HG03280 (cell line): ENCODE results near the gene STX3.

Source experiments
- ATAC-seq: cut with Tn5 transposase; IDR thresholded peaks from one replicate; pipeline ENCODE4 v1.9.1; 2021; ENCODE audit warnings: mild to moderate bottlenecking, moderate library complexity; ENCODE audit not compliant: unreplicated experiment

Gene STX3

GRCh38 chr11:59754859-59755700 is at the start of gene STX3:
Gene STX3 (plus strand): TSS chr11:59755376. CDS start chr11:59755606, 230 bp downstream.
- peak; percentile 71 for ATAC-seq

- no peak for ATAC-seq
Measured at GRCh38 chr11:59706518-59707285, 48.5 kb upstream of the STX3 start.

- ATAC-seq: no peak
Measured at GRCh38 chr11:59707371-59707770, 47.8 kb upstream of the STX3 start.

- no peak for ATAC-seq
Measured at GRCh38 chr11:59708537-59708936, 46.6 kb upstream of the STX3 start.

- ATAC-seq: no peak
Measured at GRCh38 chr11:59710136-59710847, 44.9 kb upstream of the STX3 start.

GRCh38 chr11:59713745-59714144 is 41.4 kb upstream of the STX3 start, which contains the start of gene OR10V1:
Gene OR10V1 (minus strand): TSS chr11:59713845. CDS start chr11:59713845, 0 bp downstream.
- ATAC-seq: no peak

GRCh38 chr11:59716051-59716450 is 39.1 kb upstream of the STX3 start:
- ATAC-seq: no peak

GRCh38 chr11:59719556-59719955 is 35.6 kb upstream of the STX3 start:
- no peak for ATAC-seq

GRCh38 chr11:59724066-59724465 is 31.1 kb upstream of the STX3 start:
- ATAC-seq: no peak

- no peak for ATAC-seq
Measured at GRCh38 chr11:59727426-59727825, 27.8 kb upstream of the STX3 start.

GRCh38 chr11:59728154-59728553 is 27.0 kb upstream of the STX3 start:
- no peak for ATAC-seq

- ATAC-seq: no peak
Measured at GRCh38 chr11:59728913-59729312, 26.3 kb upstream of the STX3 start.

GRCh38 chr11:59729834-59730233 is 25.3 kb upstream of the STX3 start:
- no peak for ATAC-seq

GRCh38 chr11:59730896-59731565 is 24.1 kb upstream of the STX3 start:
- ATAC-seq: no peak

- no peak for ATAC-seq
Measured at GRCh38 chr11:59746111-59746510, 9.1 kb upstream of the STX3 start.

- peak; percentile 81 for ATAC-seq
Measured at GRCh38 chr11:59753650-59754493, 1.3 kb upstream of the STX3 start.

- ATAC-seq: no peak
Measured at GRCh38 chr11:59754494-59754858, 700 bp upstream of the STX3 start.

- no peak for ATAC-seq
Measured at GRCh38 chr11:59755701-59756557, 753 bp downstream of the STX3 start.

GRCh38 chr11:59756558-59756840 is 1.3 kb downstream of the STX3 start:
- ATAC-seq: no peak
